Coronary artery (tissue), 2 donors: ENCODE data around the gene GPAT3.

Source experiments
- DNase-seq: peaks from one replicate; pipeline ENCODE4 v3.0.0-alpha.2; 2017; ENCODE audit warnings: low spot score
- H3K27ac ChIP-seq, 2 donors: fragments of 200-600 bp; sonication (generic); one replicate each; pipeline ENCODE4 v1.5.1; 2016 to 2019
- H3K4me3 ChIP-seq: fragments of 200-600 bp; sonication (generic); 2 replicates; pipeline ENCODE4 v1.5.1; 2016; ENCODE audit warnings: mild to moderate bottlenecking, moderate library complexity
- CTCF ChIP-seq: fragments of 200-600 bp; sonication (generic); IDR thresholded peaks from one replicate; pipeline ENCODE4 v1.5.1; 2019; ENCODE audit warnings: antibody characterized with exemption

Gene GPAT3

GRCh38 chr4:83644677-83645659 lies 109.1 kb downstream of the GPAT3 start:
- DNase-seq: no peak
- H3K4me3 ChIP-seq: no peak overlapping the region
- H3K27ac ChIP-seq: no peak overlapping the region
- peak; percentile 66 for TF ChIP-seq CTCF

- Histone ChIP-seq H3K27ac (no peak overlapping the region), H3K4me3 (no peak overlapping the region)
- TF ChIP-seq CTCF: no peak
- no peak for DNase-seq
Observed at GRCh38 chr4:83646538-83647239, 110.8 kb downstream of the GPAT3 start.

- no peak for TF ChIP-seq CTCF
- Histone ChIP-seq H3K27ac (no peak overlapping the region), H3K4me3 (no peak overlapping the region)
- no peak for DNase-seq
Observed at GRCh38 chr4:83651846-83652245, 115.9 kb downstream of the GPAT3 start.
